Activated CD4-positive, alpha-beta T cell treated with anti-CD3 and anti-CD28 coated beads, Interleukin-2, Interleukin-6, amounts not matched to agents 100 ng/mL and 50 ng/mL, durations not matched to agents 16 hours and 8 hours (primary cell): ENCODE data around the gene TATDN3.
"Not testable (repeated sequence)": the region's sequence is repeated elsewhere in the genome, so short reads cannot be mapped to it uniquely, and the experiment has no call there.

Experiments
- DNase-seq: peaks from one replicate; pipeline ENCODE4 v3.0.0-alpha.2; 2020

TATDN3 gene, protein sequence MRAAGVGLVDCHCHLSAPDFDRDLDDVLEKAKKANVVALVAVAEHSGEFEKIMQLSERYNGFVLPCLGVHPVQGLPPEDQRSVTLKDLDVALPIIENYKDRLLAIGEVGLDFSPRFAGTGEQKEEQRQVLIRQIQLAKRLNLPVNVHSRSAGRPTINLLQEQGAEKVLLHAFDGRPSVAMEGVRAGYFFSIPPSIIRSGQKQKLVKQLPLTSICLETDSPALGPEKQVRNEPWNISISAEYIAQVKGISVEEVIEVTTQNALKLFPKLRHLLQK

DNA sequence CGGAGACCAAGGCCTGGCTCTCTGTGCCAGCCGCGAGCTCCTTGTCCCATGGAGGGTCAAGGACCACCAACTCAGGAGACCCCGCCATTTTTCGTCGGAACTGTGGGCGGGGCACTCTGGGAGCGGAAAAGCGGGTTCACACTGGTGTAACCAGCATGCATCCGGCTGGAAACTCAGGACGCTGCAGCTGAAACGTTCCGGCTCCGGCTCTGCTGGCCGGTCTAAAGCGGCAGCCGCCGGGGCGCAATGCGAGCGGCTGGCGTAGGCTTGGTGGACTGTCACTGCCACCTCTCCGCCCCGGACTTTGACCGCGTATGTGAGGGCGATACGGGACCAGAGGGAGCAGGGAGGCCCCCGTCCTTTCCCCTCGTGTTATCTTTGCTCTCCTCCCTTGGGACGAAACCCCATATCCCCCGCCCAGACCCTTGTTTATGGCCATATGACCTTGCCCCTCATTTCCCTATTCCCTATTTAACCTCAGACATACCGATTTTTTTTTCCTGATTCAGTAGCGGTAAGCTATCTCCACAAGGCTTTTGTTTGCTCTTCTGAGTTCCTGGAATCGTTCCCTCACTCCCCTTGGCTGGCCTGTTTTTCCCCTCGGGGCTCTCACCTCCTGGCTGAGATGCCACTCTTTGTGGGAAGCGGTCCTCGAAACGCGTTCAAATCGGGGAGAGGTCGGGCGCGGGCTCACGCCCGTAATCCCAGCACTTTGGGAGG lies at the start of gene TATDN3, which contains the start of gene NSL1:
Gene TATDN3, plus strand, starts transcription at position 219 of the 720 bp plus-strand sequence. Its CDS starts 28 bp downstream, at position 247.
Gene NSL1, minus strand, starts transcription at position 102 of the 720 bp plus-strand sequence. Its CDS starts 14 bp downstream, at position 88.
- peak; percentile 97 for DNase-seq

DNA sequence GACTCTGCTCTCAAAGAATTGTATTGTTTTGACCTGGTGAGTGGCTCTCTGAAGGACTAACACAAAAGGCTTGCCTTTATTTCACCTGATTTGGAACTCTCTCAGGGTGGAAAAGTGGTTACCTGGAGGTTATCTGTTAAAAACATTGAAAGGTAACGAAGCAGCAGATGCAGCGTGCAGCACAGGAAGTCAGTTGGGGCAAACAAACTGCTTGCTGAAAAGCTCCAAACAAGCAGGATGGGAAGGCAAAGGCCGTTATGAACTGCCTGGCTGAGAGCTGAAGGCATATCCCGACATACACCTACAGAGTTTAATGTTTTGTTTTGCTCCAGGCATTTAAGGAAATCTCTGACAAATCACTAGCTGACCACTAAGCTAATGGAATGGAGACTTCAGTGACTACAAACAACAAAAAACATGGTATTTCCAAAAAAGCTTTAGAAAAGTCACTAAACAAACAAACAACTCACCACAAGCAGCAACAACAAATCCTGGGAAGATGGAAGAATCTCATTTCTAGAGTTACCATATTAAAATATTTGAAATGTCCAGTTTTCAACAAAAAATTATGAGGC lies 47.7 kb upstream of the TATDN3 start:
- DNase-seq = no peak

DNA sequence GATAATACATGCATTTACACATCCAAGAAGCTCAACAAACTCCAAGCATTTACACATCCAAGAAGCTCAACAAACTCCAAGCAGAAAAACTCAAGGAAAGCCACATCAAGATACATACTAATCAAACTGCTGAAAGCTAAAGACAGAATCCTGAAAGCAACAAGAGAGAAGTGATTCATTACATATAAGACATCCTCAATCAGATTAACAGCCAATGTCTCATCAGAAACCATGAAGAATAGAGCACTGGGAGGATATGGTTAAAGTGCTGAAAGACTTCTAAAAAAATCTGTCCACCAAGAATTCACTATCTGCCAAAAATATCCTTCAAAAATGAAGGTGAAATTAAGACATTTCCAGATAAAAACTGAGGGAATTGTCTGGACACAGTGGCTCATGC lies 46.4 kb upstream of the TATDN3 start:
- DNase-seq = no peak

DNA sequence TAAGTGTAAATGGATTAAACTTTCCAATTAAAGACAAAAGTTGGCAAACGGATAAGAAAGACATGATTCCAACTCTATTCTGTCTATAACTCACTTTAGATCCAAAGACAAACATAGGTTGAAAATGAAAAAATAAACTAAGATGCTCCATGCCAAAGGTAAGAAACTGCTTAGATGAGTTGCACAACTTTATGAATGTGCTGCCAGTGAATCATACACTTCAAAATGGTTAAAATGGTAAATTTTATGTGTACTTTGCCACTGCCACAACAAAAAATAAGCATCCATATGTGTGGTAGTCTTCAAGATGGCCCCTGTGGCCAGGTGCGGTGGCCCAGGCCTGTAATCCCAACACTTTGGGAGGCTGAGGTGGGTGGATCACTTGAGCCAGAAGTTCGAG lies 45.1 kb upstream of the TATDN3 start:
- DNase-seq = no peak

DNA sequence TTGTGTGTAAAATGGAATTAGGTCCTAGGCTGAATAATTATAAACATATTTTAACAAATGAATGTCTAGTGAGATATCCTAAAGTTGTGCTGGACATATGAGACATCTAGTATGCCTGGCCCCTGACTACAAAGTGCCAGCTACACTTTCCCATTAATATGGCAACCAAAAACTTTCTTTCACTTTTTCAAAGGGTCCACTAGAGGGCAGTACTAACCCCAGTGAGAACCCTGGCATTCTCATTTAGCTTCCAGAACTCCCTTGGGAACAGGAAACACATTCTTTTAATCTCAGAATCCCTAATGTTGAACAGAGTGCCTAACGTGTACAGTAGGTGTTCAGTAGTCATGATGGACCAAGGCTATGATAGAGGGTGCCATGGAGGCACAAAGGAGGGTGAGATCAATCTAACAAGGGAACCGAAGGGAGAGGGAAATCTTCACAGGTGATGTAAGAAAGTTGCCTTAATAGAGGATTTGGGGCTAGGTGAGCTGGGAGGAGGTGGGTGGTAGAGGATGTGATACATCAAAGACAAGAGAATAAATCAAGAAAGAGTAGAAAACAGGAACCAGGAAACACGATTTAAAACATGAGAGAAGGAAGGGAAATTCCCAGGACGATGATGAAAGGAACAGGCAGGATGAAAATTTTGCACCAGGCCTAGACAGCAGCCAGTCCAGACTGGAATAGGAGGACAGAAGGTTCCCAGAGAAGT lies 41.7 kb upstream of the TATDN3 start:
- DNase-seq = peak; percentile 52

DNA sequence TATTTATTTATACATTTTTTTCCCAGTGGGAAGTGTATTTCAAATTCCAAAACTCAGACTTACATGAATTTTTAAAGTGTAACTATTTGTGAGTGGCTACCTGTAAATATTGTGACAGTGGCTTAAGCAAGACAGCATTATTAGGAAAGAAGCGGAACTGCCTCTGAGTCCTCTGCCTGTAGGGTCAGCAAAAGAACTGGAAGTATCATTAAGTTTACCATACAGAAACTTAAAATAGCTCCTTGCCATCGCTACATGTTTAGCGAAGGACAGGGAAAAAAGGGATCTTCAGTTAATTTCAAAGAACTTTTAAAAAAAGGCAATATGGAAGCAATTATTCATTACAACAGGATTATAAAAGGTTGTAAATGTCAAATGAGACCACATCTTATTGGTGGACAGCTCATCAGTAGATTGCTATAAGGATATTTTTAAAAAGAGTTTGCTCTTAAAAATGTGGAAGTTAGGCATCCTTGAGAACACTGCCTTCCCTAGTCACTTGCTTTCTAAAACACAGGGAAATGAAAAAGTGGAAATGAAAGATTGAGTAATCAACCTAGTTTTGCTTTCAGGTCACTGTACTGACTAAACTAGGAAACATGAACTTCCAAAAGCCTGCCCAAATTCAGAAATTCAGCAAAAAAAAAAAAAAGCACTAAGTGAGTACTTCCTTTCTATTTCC lies 39.3 kb upstream of the TATDN3 start:
- DNase-seq = peak; percentile 47

DNA sequence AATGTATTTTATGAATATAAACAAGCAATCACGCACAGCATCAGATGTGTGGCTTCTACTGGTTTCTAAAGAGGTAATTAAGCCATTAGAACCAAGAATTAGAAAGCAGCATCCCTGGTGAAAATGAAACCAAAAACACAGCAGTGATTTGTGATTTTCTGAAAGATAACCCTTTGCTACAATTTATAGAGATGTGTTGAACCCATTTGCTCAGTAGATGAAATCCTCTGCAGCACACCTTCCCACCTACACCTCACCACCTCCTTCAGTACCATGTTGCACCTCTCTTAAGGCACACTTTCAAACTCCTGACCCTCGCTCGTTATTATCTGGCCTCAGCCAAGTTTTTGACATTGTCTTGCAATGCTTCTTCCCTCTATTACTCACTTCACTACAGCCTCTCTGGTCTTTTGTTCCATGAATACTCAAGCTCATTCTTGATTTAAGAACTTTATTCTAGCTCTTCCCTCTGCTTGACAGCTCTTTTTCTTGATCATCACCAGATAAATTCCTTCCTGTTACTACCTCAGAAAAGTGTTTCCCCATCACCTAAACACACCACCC lies 38.7 kb upstream of the TATDN3 start:
- DNase-seq = peak; percentile 49

DNA sequence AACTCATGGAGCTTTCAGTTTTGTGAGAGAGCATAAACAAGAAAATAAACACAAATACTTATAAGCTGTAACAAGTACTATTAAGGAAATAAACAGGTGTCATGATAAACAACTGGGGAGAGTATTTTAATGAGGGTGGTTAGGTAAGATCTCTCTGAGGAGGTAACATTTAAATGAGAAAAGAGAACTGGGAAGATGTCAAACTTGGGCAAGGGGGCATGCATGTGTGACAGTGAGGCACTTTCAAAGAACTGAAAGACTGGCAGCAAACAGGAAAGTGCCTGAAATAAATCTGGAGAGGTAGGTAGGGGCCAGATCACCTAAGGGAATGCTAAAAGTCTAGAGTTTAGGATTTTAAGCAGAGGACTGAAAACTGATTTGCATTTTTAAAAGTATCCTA lies 37.9 kb upstream of the TATDN3 start:
- no peak for DNase-seq

DNA sequence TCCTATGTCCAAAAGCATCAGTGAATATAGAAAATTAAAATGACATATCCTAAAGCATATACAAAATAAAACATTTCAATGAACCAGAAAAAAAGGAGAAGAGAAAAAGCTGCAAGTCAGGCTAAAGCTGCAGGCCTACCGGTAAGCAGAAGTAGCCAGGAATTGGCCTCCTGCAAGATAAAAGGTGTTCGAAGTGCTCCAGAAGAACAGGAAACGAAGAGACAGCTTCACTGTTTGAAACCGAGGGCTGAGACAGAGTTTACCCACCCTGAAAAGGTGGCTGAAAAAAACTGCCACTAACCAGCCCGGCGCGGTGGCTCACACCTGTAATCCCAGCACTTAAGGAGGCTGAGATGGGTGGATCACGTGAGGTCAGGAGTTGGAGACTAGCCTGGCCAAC lies 37.5 kb upstream of the TATDN3 start:
- peak; percentile 35 for DNase-seq

DNA sequence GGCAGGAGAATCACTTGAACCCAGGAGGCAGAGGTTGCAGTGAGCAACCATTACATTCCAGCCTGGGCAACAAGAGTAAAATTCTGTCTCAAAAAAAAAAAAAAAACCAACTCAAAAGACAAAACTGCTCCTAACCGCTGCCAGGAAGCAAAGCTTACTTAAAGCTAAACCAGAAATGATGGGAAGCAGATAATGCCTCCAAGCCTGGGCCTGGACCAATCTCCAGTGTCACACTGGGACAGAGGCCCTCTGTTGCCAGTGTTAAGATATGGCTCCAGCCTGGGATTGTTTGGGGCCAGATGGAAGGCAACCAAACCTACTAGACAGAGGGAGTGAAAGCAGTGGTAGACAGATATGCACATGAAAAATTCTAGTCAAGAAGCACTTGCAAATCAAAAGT lies 37.0 kb upstream of the TATDN3 start:
- peak; percentile 34 for DNase-seq

DNA sequence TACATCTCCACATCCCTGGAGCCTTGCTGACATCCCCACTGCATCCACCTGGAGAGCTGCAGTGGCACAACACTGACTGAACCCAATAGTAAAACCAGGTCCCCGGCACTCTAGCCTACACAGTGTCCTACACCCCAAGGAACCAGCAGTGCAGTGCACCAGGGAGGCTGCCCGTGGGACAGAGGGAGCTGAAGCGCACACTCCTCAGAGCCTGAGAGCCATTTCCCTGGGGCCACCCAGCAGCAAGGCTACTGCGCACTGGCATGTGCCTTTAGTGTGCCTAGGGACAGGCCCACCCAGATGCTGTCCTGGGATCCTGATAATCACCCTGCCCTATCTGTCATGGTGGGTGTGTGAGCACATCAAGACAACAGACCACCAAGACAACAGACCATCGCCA lies 32.0 kb upstream of the TATDN3 start:
- DNase-seq = no peak

DNA sequence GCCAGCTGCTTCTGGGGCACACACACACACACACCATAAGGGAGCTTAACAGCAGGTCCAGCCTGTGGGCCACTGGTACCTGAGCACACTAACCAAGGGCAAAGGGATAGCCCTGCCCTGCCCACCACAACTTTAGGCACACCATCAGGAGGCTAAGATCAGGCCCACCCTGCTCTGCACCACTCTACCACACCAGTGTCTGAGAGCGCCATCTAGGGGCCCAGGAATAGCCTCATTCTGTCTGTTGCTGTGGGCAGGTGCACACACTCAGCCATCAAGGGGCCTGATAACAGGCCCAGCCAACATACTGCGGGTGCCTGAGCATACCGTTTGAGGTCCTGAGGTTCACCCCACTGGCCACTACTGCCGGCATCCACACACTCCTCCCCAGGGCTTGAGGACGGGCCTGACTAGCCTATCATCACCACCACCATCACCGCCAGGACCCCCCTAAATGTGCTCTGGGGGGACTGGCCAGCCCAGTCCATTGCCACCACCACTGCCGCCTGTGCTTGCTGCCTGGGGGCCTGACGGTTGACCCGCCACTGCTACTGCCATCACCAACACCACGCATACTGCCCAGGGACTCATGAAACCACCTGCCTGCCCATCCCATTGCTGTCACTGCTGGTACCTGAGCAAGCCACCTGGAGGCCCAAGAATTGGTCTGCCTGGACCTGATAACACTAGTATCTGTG lies 31.4 kb upstream of the TATDN3 start:
- DNase-seq = peak; percentile 75

DNA sequence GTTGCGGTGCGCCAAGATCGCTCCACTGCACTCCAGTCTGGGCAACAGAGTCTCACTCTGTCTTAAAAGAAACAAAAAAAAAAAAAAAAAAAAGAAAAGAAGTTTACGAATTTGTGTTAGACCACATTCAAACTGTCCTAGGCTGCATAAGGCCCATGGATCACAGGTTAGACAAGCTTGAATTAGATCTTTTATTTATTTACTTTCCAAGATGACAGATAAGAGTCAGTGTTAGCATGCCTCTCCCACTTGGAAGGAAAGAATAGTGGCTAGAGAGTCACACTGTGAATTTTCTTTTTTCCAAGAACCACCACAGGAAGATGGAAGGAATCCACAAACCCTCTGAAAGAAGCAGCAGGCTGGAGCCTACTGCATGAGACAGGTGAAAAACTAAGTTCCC lies 29.5 kb upstream of the TATDN3 start:
- no peak for DNase-seq

DNA sequence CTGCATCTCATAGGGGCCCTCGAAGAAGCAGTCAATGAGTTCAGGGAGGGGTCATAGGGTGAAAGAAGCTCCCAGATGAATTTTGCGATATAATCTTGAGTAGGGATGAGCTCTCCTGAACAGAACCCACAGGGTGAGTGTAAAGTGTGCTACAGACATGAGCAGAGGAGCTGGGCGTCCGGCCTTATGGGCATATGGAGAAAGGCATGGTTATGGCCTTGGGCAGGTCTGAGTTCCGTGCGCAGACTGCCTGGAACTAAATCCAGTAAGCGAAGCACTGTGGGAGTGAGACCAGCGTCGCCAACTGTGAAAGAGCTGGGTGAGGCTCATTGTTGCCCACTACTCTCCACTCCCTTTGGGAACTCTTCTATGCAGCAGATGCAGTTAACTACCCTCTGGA lies 28.9 kb upstream of the TATDN3 start:
- DNase-seq = no peak

DNA sequence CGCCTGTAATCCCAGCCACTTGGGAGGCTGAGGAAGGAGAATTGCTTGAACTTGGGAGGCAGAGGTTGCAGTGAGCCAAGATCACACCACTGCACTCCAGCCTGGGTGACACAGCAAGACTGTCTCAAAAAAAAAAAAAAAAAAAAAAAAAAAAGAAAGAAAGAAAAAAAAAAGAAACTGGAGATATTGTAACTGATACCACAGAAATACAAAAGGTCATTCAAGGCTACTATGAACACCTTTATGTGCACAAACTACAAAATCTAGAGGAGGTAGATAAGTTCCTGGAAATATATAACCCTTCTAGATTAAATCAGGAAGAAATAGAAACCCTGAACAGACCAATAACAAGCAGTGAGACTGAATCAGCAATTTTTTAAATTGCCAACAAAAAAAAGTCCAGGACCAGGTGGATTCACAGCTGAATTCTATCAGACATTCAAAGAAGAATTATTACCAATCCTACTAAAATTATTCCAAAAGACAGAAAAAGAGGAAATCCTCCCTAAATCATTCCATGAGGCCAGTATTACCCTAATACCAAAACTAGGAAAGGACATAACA lies 26.9 kb upstream of the TATDN3 start:
- not testable (repeated sequence) for DNase-seq

DNA sequence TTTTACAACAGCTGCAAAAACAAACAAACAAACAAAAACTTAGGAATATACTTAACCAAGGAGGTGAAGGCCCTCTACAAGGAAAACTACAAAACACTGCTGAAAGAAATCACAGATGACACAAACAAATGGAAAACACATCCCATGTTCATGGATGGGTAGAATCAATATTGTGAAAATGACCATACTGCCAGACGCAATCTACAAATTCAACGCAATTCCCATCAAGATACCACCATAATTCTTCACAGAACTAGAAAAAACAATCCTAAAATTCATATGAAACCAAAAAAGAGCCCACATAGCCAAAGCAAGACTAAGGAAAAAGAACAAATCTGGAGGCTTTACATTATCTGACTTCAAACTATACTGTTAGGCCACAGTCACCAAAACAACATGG lies 24.9 kb upstream of the TATDN3 start:
- DNase-seq = not testable (repeated sequence)

DNA sequence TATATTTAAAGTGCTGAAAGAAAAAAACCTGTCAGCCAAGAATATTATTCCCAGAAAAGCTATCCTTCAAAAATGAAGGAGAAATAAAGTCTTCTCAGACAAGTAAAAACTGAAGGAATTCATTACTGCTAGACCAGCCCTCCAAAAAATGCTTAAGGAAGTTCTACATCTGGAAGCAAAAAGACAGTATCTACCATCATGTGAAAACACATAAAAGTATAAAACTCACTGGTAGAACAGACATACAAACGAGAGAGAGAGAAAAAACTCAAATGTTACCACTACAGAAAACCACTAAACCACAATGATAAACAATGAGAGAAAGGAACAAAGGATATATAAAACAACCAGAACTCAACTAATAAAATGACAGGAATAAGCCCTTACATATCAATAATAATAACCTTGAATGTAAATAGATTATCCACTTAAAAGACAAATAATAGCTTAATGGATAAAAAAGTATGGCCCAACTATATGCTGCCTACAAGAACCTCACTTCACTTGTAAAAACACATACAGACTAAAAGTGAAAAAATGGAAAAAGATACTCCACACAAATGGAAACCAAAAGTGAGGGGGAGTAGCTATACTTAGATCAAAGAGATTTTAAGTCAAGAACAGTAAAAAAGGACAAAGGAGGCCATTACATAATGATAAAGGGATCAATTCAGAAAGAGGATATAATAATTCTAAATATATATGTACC lies 22.1 kb upstream of the TATDN3 start:
- peak; percentile 61 for DNase-seq

DNA sequence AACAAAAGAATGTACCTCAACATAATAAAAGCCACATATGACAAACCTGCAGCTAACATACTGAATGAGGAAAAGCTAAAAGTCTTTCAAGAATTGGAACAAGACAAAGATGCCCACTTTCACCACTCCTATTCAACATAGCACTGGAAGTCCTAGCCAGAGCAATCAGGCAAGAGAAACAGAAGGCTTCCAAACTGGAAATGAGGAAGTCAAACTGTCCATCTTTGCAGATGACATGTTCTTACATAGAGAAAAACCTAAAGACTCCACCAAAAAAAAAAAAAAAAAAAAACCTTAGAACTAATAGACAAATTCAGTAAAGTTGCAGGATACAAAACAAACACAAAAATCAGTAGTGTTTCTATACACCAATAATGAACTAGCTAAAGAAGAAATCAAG lies 20.4 kb upstream of the TATDN3 start:
- no peak for DNase-seq

DNA sequence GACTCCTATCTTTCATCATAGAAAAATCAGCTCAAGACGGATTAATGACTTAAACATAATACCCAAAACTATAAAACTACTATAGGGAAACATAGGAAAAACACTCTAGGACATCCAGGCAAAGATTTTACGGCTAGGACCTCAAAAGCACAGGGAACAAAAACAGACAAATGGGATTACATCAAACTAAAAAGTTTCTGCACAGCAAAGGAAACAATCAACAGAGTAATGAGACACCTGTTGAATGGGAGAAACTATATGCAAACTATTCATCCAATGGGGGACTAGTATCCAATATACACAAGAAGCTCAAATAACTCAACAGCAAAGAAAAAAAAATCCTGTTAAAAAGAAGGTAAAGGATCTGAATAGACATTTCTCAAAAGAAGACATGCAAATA lies 18.7 kb upstream of the TATDN3 start:
- DNase-seq = no peak

DNA sequence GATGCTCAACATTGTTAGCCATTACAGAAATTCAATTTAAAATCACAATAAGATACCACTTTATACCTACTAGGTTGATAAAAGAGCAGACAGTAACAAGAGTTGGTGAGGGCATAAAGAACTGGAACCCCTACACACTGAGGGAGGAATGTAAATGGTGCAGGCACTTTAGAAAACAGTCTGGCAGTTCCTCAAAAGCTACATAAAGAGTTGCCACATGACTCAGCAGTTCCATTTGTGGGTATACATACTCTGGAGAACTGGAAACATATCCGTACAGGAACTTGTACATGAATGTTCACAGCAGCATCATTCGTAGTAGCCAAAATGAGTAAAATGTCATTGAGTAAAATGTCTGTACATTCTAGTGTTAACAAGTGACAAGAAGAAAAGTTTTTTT lies 17.1 kb upstream of the TATDN3 start:
- no peak for DNase-seq

DNA sequence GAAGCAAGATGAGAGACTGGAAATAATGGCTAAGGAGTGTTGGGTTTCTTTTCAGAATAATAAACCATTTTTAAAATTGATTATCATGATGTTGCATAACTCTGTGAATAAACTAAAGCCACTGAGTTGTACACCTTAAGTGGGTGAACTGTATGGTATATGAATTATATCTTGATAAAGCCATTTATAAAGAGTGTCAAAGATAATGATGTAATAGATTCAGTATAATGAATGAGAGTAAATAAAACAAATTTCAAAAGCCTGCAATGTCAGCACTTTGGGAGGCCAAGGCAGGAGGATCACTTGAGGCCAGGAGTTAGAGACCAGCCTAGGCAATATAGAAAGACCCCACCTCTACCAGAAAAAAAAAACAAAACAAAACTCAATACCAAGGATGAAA lies 16.5 kb upstream of the TATDN3 start:
- no peak for DNase-seq
